ENCODE data around the gene BCAP31.
A peak's percentile ranks its signal among the peaks of the same experiment; 100 is the strongest.
"Not testable (repeated sequence)": the region's sequence is repeated elsewhere in the genome, so short reads cannot be mapped to it uniquely, and the experiment has no call there.

BCAP31 gene

GRCh38 chrX:153692611-153693156 lies 31.5 kb downstream of the BCAP31 start:
- no peak for DNase-seq

GRCh38 chrX:153692003-153692402 lies 32.2 kb downstream of the BCAP31 start:
- DNase-seq: no peak

- DNase-seq: not testable (repeated sequence)
These were observed 33.0 kb downstream of the BCAP31 start for GRCh38 chrX:153691032-153691827.

GRCh38 chrX:153690466-153690865 lies 33.7 kb downstream of the BCAP31 start:
- DNase-seq: no peak

GRCh38 chrX:153689654-153690465 lies 34.3 kb downstream of the BCAP31 start:
- DNase-seq: no peak

- DNase-seq: no peak
These were observed 35.1 kb downstream of the BCAP31 start for GRCh38 chrX:153688911-153689590.

- no peak for DNase-seq
These were observed 35.7 kb downstream of the BCAP31 start for GRCh38 chrX:153688506-153688905.

- no peak for DNase-seq
These were observed 36.1 kb downstream of the BCAP31 start for GRCh38 chrX:153688071-153688470.

GRCh38 chrX:153687121-153688039 lies 36.8 kb downstream of the BCAP31 start, which contains the start of gene SLC6A8:
TSS of gene SLC6A8 (plus strand) at chrX:153687926. CDS start at chrX:153688575, 649 bp downstream.
- DNase-seq: peak; percentile 44

GRCh38 chrX:153686711-153687110 lies 37.5 kb downstream of the BCAP31 start:
- DNase-seq: no peak

GRCh38 chrX:153685751-153686696 lies 38.2 kb downstream of the BCAP31 start:
- DNase-seq: no peak

- DNase-seq: no peak
These were observed 39.0 kb downstream of the BCAP31 start for GRCh38 chrX:153685156-153685536.

GRCh38 chrX:153684467-153685155 lies 39.6 kb downstream of the BCAP31 start:
- no peak for DNase-seq

- not testable (repeated sequence) for DNase-seq
These were observed 40.7 kb downstream of the BCAP31 start for GRCh38 chrX:153683486-153683885.

GRCh38 chrX:153681175-153681574 lies 43.0 kb downstream of the BCAP31 start:
- no peak for DNase-seq

GRCh38 chrX:153674219-153674851 lies 49.9 kb downstream of the BCAP31 start:
- DNase-seq: no peak

- DNase-seq: no peak
These were observed 50.6 kb downstream of the BCAP31 start, which contains the start of gene PNCK for GRCh38 chrX:153673428-153674218. TSS of gene PNCK (minus strand) at chrX:153673813. CDS start at chrX:153673076, 737 bp downstream.

Data from COR-L47 (cell line).